ENCODE data around the gene SLC43A2. TPM values are rescaled to one million over a fixed set of nuclear protein-coding genes. Genes with fewer than 3 reads are reported as not detected.

SLC43A2 gene
- total and polyA plus RNA-seq, 2 donors (not counting 3 experiments of a cell fraction or from before 2014, with no cell fraction given) = 41.7 to 52.0 TPM

DNA sequence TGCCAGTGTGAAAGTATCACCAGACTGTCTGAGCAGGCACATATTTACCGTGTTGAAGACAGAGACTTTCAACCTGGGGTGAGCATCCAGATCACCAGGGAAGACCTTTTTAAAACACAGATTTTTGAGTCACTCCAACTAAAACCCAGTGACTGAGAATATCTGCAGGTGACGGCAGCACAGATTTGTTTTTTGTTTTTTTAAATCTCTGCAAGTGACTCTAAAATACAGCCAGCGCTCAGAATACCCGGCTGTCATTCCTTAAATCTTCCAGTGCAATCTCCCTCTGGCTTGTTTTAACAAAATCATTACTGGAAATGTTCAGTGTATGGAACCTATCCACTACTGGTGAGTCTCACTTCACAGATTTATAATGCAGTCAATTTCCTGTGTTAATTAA, 92.9 kb downstream of the SLC43A2 start:
- Histone ChIP-seq H3K27me3 (ENCODE audit: control insufficient read depth in 2 of 2, insufficient read depth in 2 of 2, low read length in 2 of 2) (no peaks in the 10 kb centered on the region), H3K4me2 (ENCODE audit: insufficient read depth, low read length) (no peak overlapping the region), H3K9me3 (replicated peaks; ENCODE audit: control insufficient read depth, insufficient read depth, low read length) (no peaks in the 10 kb centered on the region), H3K27ac (ENCODE audit: insufficient read depth, low read depth, low read length) (no peak overlapping the region), H3K36me3 (ENCODE audit: control insufficient read depth in 2 of 2, extremely low read depth in 1 of 2, insufficient read depth in 2 of 2, low read length in 2 of 2) (peaks cover 12 to 49% of the 10 kb centered on the region in 2 experiments), H2AFZ (ENCODE audit: low read depth, low read length) (no peak overlapping the region), H3K4me3 (replicated peaks in 1 of 3; ENCODE audit: insufficient read depth in 1 of 3, low read depth in 1 of 3, low read length in 3 of 3) (no peak overlapping the region), H3K4me1 (ENCODE audit: control insufficient read depth, extremely low read depth, insufficient read depth, low read length) (no peaks in the 10 kb centered on the region), H3K9ac (replicated peaks; ENCODE audit: extremely low read depth, insufficient read depth, low read length) (no peak overlapping the region), H3K9me1 (replicated peaks; ENCODE audit: control insufficient read depth, extremely low read depth, insufficient read depth, low read length) (no peaks in the 10 kb centered on the region), H3K79me2 (ENCODE audit: control insufficient read depth, insufficient read depth, low read length) (no peaks in the 10 kb centered on the region), H4K20me1 (replicated peaks; ENCODE audit: control insufficient read depth, extremely low read depth, insufficient read depth, low read length) (no peaks in the 10 kb centered on the region)
- dilution Hi-C loops (cut with MboI; ENCODE audit: extremely low pct_ligation_motif_present, low sequenced_read_pairs) (no loop called here), intact Hi-C loops (cut with micrococcal nuclease) (no loop called here)
- TF ChIP-seq, protein P1, sequence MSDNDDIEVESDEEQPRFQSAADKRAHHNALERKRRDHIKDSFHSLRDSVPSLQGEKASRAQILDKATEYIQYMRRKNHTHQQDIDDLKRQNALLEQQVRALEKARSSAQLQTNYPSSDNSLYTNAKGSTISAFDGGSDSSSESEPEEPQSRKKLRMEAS (IDR thresholded peaks at IDR 0.05; ENCODE audit: insufficient read depth, insufficient read length) = no peak
- TF ChIP-seq EZH2 (IDR thresholded peaks at IDR 0.05; ENCODE audit: borderline replicate concordance, low read depth, low read length, severe bottlenecking) = no peak
- TF ChIP-seq, protein P2, sequence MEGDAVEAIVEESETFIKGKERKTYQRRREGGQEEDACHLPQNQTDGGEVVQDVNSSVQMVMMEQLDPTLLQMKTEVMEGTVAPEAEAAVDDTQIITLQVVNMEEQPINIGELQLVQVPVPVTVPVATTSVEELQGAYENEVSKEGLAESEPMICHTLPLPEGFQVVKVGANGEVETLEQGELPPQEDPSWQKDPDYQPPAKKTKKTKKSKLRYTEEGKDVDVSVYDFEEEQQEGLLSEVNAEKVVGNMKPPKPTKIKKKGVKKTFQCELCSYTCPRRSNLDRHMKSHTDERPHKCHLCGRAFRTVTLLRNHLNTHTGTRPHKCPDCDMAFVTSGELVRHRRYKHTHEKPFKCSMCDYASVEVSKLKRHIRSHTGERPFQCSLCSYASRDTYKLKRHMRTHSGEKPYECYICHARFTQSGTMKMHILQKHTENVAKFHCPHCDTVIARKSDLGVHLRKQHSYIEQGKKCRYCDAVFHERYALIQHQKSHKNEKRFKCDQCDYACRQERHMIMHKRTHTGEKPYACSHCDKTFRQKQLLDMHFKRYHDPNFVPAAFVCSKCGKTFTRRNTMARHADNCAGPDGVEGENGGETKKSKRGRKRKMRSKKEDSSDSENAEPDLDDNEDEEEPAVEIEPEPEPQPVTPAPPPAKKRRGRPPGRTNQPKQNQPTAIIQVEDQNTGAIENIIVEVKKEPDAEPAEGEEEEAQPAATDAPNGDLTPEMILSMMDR (IDR thresholded peaks at IDR 0.05; ENCODE audit: extremely low read depth in 1 of 2, insufficient read depth in 1 of 2, low read depth in 1 of 2, low read length in 2 of 2) = no peak
- TF ChIP-seq FOS (IDR thresholded peaks at IDR 0.05; ENCODE audit: borderline replicate concordance, insufficient read depth, low read length) = no peak
- TF ChIP-seq GATA2 (IDR thresholded peaks at IDR 0.05; ENCODE audit: insufficient read depth, insufficient read length, low read depth, low read length) = no peak
- no peak for TF ChIP-seq MYC (IDR thresholded peaks at IDR 0.05; ENCODE audit: low read depth, low read length)
- no peak for TF ChIP-seq POLR2AphosphoS5 (IDR thresholded peaks at IDR 0.05; ENCODE audit: insufficient read depth, low read depth, low read length)
- TF ChIP-seq POLR2A (IDR thresholded peaks at IDR 0.05; ENCODE audit: low read depth, low read length) = no peak
- TF ChIP-seq JUN (IDR thresholded peaks at IDR 0.05; ENCODE audit: borderline replicate concordance, insufficient read depth, insufficient read length, low read depth) = no peak
- POLR2A ChIA-PET = no interaction called here
- FAIRE-seq (no peak), DNase-seq (ENCODE audit: low read depth, low spot score) (no peak)
- CTCF ChIA-PET = no interaction called here
- BruUV-seq (replicated peaks) = no TSS peak

All from endothelial cell of umbilical vein (primary cell).